Activated naive CD4-positive, alpha-beta T cell treated with anti-CD3 and anti-CD28 coated beads for 36 hours (primary cell): ENCODE measurements around the gene REM1. TPM values are rescaled to one million over a fixed set of nuclear protein-coding genes. Genes with fewer than 3 reads are reported as not detected.
"Not testable (repeated sequence)": the region's sequence is repeated elsewhere in the genome, so short reads cannot be mapped to it uniquely, and the experiment has no call there.

Source experiments
- CTCF ChIA-PET: fragments of 350-600 bp; sonication (Branson Sonifier 250); formaldehyde crosslinking; loops from one replicate; lab custom pipeline; 2021; ENCODE audit warnings: antibody characterized with exemption; lab: Charles Lee
- DNase-seq: peaks from one replicate; pipeline ENCODE4 v3.0.0-alpha.2; 2020
- H3K27ac Mint-ChIP-seq: one replicate; pipeline ENCODE4 v1.8.0; 2021; ENCODE audit warnings: mild to moderate bottlenecking, mixed read lengths
- H3K27me3 Mint-ChIP-seq: one replicate; pipeline ENCODE4 v1.8.0; 2021; ENCODE audit warnings: low read depth, mixed read lengths
- H3K36me3 Mint-ChIP-seq: one replicate; pipeline ENCODE4 v1.8.0; 2021; ENCODE audit warnings: low read depth, mixed read lengths
- H3K4me1 Mint-ChIP-seq: one replicate; pipeline ENCODE4 v1.8.0; 2021; ENCODE audit warnings: low read depth, mixed read lengths
- H3K4me3 Mint-ChIP-seq: one replicate; pipeline ENCODE4 v1.8.0; 2021; ENCODE audit warnings: mild to moderate bottlenecking, moderate library complexity, mixed read lengths
- H3K9me3 Mint-ChIP-seq: one replicate; pipeline ENCODE4 v1.8.0; 2021; ENCODE audit warnings: mixed read lengths
- intact Hi-C: fragments of 100-400 bp; cut with micrococcal nuclease; formaldehyde crosslinking; loops from one replicate; pipeline ENCODE4 v1.15.1; 2023
- total RNA-seq, 2 experiments: library from RNA; stranded (reverse); gene quantifications; one replicate each; pipeline ENCODE4 v1.2.3, GENCODE V29; 2021

Gene REM1
- total RNA-seq, 2 experiments from 2014 or later, result not detected

DNA sequence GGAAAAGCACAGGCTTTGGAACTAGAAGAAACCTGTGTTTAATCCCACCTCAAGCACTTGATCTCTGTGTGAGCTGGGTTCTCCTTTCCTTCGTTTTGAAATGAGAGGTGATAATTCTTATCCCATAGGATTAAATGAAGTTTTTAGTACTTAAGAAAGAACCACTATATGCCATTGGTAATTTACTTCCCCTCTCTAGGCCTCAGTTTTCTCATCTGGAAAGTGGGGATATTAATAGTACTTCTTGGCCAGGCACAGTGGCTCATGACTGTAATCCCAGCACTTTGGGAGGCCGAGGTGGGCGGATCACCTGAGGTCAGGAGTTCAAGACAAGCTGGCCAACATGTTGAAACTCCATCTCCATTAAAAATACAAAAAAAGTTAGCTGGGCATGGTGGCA, 14.1 kb downstream of the REM1 start:
- Mint-ChIP-seq H3K36me3 (no peaks in the 10 kb centered on the region), H3K27me3 (peaks cover 13% of the 10 kb centered on the region), H3K4me1 (peaks cover 12% of the 10 kb centered on the region), H3K27ac (no peak overlapping the region), H3K4me3 (no peak overlapping the region), H3K9me3 (no peaks in the 10 kb centered on the region)
- no peak for DNase-seq
- intact Hi-C loops, result no loop called here
- CTCF ChIA-PET, result interaction anchor here (7.2 kb wide), 1 partner anchor 13 kb away, joined by 60 read pairs; no protein-coding TSS in a partner anchor

DNA sequence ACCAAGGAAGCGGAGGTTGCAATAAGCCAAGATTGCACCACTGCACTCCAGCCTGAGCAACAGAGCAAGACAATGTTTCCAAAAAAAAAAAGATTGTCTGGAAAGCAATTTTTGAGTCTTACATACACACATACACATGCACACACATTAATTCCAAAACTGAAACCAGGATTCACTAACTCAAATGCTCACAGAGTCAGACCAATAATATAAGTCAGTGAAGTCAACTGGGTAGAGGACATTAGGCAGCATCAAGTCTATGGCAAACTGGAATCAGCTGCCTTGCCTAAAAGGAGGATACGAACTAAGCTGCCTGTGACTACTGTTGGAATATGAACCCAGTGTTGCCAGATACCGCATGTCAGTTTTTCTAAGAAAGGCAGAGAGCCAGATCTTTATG, 15.7 kb downstream of the REM1 start:
- H3K4me3 Mint-ChIP-seq, result no peak overlapping the region
- peaks cover 3% of the 10 kb centered on the region for H3K4me1 Mint-ChIP-seq
- no peak overlapping the region for H3K27ac Mint-ChIP-seq
- H3K9me3 Mint-ChIP-seq, result no peaks in the 10 kb centered on the region
- H3K36me3 Mint-ChIP-seq, result no peaks in the 10 kb centered on the region
- CTCF ChIA-PET, result interaction anchor here (0.6 to 7.2 kb wide), 5 partner anchors 12 to 137 kb away, joined by 3 to 60 read pairs (median 3); no protein-coding TSS in a partner anchor
- H3K27me3 Mint-ChIP-seq, result peaks cover 4% of the 10 kb centered on the region
- intact Hi-C loops, result no loop called here
- no peak for DNase-seq

DNA sequence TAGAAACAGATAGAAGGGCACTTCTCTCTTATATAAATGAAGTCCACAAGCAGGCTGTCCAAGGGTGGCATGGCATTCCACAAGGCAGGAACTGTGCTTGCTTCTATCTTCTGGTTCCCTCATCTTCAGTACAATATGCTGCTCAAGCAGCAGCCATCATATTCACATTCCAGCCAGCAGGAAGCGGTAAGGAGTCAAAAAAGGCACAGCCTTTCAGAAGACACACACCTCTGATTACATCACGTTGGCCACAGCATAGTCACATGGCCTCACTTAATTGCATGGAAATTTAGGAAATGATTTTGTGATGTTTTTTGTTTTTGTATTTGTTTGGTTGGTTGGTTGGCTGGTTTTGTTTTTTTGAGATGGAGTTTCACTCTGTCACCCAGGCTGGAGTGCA, 19.0 kb downstream of the REM1 start:
- H3K4me1 Mint-ChIP-seq, result no peaks in the 10 kb centered on the region
- CTCF ChIA-PET, result interaction anchor here (3.2 kb wide), 1 partner anchor 8 kb away, joined by 11 read pairs; no protein-coding TSS in a partner anchor
- H3K4me3 Mint-ChIP-seq, result no peak overlapping the region

DNA sequence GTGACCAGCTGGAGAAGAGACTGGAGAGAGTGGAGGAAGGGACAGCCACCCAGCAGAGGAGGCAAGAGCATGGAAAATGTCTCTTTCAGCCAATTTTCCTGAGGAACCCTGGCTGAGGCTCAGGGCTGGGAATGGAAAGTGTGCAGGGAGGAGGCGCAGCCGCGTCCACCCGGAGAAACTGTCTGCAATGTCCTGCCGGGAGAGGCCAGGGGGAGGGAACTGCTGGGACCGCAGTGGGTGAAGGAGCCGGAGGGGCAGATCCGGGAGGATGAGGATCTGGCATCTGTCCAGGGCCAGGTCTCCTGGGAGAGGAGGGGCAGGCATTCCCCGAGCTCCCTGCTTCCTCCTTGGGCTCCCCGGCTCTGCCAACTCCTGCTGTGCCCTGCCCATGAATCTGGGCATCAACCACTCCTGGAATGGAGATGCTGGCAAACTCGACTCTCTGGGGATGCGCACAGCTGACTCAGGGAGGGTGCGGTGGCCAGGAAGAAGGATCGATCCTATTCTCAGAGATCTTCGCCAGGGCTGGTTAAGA, 21.7 kb downstream of the REM1 start:
- CTCF ChIA-PET, result no interaction called here
- H3K27ac Mint-ChIP-seq, result no peak overlapping the region

More for the DNA sequence above, 19.0 kb downstream of the REM1 start:
- Mint-ChIP-seq H3K9me3 (no peaks in the 10 kb centered on the region), H3K27ac (no peak overlapping the region), H3K27me3 (peaks cover 4% of the 10 kb centered on the region), H3K36me3 (no peaks in the 10 kb centered on the region)
- DNase-seq, result no peak
- intact Hi-C loops, result no loop called here

DNA sequence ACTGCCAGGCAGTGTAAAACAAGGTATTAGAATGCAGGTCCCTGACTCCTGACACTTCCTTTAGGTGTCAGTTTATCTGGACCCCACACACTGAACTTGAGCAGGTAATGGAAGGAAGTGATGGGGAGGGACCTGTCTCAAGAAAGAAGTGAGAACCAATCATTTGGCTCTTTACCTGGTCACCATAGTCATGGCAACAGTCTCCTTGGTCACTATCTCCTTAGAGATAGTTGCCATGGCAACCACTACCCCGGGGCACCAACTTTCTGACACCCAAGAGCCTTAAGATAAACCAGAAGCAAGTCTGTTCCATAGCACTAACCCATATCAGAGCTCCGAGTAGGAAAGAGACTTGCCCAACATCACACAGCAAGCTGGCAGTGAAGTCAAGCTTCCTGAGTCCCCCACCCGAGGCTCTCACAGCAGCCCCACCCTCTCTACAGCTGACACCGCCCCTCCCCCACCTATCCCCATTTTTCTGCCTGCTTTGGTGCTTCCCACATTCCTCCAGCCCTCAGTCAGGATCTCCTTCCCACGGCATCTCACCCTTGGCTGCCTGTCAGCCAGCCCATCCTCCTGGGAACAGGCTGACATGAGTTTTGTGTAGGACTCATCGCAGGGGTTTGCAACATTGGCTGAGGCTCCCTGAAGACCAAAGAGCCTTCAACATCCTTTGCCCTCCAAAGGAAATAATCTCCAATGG, 22.9 kb downstream of the REM1 start:
- Mint-ChIP-seq H3K36me3 (no peaks in the 10 kb centered on the region), H3K27ac (no peak overlapping the region), H3K4me3 (no peak overlapping the region), H3K9me3 (no peaks in the 10 kb centered on the region), H3K27me3 (peaks cover 4% of the 10 kb centered on the region), H3K4me1 (no peaks in the 10 kb centered on the region)
- CTCF ChIA-PET, result no interaction called here
- no peak for DNase-seq
- intact Hi-C loops, result no loop called here

More for the DNA sequence above, 21.7 kb downstream of the REM1 start:
- H3K4me3 Mint-ChIP-seq, result no peak overlapping the region
- no peaks in the 10 kb centered on the region for H3K9me3 Mint-ChIP-seq
- no peaks in the 10 kb centered on the region for H3K36me3 Mint-ChIP-seq
- no peak for DNase-seq
- no peaks in the 10 kb centered on the region for H3K4me1 Mint-ChIP-seq
- H3K27me3 Mint-ChIP-seq, result peaks cover 4% of the 10 kb centered on the region
- intact Hi-C loops, result no loop called here

DNA sequence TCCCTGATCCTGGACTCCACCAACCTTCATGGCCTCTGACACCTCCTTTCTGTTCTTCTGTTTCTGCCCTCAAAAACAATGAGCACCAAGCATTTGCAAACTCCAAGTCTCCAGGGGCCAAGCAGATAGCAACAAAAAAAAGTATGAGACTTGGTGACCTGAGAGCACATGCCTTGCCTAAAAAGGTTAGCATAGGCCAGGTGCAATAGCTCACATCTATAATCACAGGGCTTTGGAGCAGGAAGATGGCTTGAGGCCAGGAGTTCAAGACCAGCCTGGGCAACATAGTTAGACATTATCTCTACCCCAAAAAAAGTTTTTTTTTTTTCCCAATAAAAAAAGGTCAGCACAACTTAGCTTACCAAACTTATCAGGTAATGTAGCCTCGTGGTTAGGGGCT, 25.4 kb downstream of the REM1 start:
- Mint-ChIP-seq H3K27ac (no peak overlapping the region), H3K4me3 (no peak overlapping the region), H3K36me3 (no peaks in the 10 kb centered on the region), H3K4me1 (peaks cover 3% of the 10 kb centered on the region), H3K27me3 (peaks cover 6% of the 10 kb centered on the region), H3K9me3 (no peaks in the 10 kb centered on the region)
- intact Hi-C loops, result no loop called here
- CTCF ChIA-PET, result interaction anchor here (4.4 to 5.7 kb wide), 2 partner anchors 12 to 41 kb away, joined by 60 to 132 read pairs; no protein-coding TSS in a partner anchor
- DNase-seq, result no peak

DNA sequence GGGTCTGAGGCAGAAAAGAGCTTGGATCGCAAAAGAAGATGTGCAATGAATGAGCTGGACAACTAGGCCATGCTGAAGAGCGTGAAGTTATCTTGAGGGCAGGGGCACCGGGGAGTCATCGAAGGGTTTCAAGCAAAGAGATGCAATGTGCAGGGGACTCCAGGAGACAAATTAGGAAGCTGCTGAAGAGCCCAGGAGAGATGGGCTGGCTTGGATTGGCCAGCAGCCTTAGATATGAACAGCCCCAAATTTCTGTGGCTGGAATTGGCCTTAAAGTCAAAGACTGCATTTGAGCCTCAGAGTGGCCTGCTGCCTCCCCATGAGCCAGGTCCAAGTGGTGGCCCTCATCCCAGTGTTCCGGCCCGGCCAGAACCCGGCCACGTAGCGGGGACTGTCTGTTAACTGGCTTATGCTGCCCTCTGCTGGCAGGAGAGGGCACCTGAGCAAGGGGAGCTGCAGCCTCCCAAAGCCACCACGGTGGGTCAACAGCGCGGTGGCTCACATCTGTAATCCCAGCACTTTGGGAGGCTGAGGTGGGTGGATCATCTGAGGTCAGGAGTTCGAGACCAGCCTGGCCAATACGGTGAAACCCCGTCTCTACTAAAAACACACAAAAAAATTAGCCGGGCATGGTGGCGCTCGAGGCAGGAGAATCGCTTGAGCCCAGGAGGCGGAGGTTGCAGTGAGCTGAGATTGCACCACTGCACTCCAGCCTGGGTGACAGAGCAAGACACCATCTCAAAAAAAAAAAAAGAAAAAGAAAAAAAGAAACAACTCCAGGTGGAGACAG, 28.0 kb downstream of the REM1 start:
- peak; percentile 84 for DNase-seq
- H3K27ac Mint-ChIP-seq, H3K4me1 Mint-ChIP-seq, H3K36me3 Mint-ChIP-seq, H3K9me3 Mint-ChIP-seq, H3K27me3 Mint-ChIP-seq, H3K4me3 Mint-ChIP-seq: not testable (repeated sequence)
- CTCF ChIA-PET, result interaction anchor here (0.5 to 5.7 kb wide), 35 partner anchors 9 to 1969 kb away, joined by 3 to 132 read pairs (median 4); partner anchors contain the start of genes DEFB123, DEFB124, ID1 and REM1
- intact Hi-C loops, result loop anchor here (1.0 to 2.0 kb wide), 2 partner anchors 43 to 190 kb away; no protein-coding TSS in a partner anchor

DNA sequence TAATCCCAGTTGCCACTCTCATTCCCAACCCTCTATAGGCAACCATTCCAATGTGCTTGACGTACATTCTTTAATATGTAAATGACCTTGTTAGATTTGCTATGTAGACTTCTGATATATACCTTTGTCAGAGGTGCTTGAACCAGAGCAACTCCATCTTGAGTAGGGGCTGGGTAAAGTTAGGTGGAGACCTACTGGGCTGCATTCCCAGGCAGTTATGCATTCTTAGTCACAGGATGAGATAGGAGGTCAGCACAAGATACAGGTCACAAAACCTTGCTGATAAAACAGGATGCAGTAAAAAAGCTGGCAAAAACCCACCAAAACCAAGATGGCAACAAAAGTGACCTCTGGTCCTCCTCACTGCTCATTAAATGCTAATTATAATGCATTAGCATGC, 30.8 kb downstream of the REM1 start:
- H3K27me3 Mint-ChIP-seq, result peaks cover 1% of the 10 kb centered on the region
- peaks cover 3% of the 10 kb centered on the region for H3K4me1 Mint-ChIP-seq
- no peaks in the 10 kb centered on the region for H3K36me3 Mint-ChIP-seq
- H3K27ac Mint-ChIP-seq, result no peak overlapping the region
- peaks cover 2% of the 10 kb centered on the region for H3K9me3 Mint-ChIP-seq
- no peak overlapping the region for H3K4me3 Mint-ChIP-seq
- DNase-seq, result no peak
- intact Hi-C loops, result no loop called here
- CTCF ChIA-PET, result no interaction called here

DNA sequence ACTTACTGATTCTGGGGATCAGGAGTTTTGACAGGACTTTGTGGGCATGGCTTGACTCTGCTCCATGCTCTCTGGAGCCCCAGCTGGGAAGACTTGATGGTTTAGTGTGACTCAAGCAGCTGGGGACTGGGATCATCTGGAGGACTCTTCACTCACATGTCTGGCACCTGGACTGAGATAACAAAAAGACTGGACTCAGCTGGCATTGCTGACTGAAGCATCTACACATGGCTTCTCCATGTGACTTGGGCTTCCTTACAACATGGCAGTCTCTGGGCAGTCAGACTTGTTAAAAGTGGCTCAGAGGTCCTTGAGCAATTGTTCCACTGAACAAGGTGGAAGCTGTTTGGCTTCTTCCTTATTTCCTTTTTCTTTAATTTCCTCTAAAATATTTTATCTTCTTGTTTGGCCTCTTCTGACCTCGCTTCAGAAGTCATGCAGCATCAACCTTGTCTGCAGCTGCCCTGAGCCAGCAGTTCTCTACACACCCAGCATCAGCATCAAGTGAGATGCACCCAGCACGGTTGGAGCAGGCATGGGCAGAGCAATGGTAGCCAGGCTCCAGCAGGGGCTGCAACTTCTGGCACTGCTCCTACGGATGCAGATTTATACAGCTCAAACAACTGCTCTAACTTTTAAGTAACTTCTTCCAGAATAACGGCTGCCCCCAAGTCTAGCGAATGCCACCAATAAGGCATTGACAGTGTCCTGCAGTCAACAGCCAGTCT, 33.6 kb downstream of the REM1 start:
- Mint-ChIP-seq H3K27ac (no peak overlapping the region), H3K27me3 (peaks cover 1% of the 10 kb centered on the region), H3K9me3 (peaks cover 2% of the 10 kb centered on the region), H3K4me1 (no peaks in the 10 kb centered on the region), H3K36me3 (no peaks in the 10 kb centered on the region), H3K4me3 (no peak overlapping the region)
- CTCF ChIA-PET, result interaction anchor here (1.0 to 3.0 kb wide), 2 partner anchors 48 to 128 kb away, joined by 3 to 16 read pairs; no protein-coding TSS in a partner anchor
- intact Hi-C loops, result no loop called here
- no peak for DNase-seq

DNA sequence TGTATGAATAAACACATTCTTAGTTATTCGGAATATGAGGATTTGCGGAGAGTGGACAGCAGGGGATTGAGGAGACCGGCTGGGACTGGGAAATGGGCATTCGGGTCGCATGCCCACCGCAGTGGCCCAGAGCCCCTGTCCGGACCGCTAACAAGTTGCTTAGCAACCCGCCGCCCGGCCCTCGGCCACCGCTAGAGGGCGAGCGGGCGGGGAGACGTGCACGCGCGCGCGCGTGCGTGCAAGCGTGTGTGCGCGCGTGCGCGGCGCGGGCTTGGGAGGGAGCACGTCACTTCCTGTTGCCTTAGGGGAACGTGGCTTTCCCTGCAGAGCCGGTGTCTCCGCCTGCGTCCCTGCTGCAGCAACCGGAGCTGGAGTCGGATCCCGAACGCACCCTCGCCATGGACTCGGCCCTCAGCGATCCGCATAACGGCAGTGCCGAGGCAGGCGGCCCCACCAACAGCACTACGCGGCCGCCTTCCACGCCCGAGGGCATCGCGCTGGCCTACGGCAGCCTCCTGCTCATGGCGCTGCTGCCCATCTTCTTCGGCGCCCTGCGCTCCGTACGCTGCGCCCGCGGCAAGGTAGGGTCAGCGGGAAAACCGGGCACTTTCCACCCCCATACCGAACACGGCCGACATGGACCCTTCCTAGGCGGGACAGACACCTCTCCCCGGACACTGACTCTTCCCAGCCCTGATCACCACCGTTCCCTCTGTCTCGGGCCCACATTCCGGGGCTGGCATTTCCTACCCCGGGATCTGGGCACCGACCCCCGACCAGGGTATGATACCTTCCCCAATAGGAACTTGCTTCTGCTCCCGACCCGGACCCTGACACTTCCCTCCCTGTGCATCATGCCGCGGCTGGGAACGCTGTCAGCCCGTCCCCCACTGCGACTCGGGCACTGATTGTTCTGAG, 39.3 kb downstream of the REM1 start, which contains the start of gene HM13:
Gene HM13 (plus strand): TSS at position 289 of the 918 bp plus-strand sequence. CDS start 110 bp downstream, at position 399.
- DNase-seq, result peak; percentile 89
- Mint-ChIP-seq H3K27me3 (no peaks in the 10 kb centered on the region), H3K36me3 (peaks cover 7% of the 10 kb centered on the region), H3K27ac (peak within 1 kb of the TSS; percentile 1), H3K4me3 (no peak within 1 kb of the TSS), H3K4me1 (peaks cover 9% of the 10 kb centered on the region), H3K9me3 (no peaks in the 10 kb centered on the region)
- intact Hi-C loops, result loop anchor here (1.0 to 5.0 kb wide), 6 partner anchors 33 to 208 kb away; partner anchors contain the start of genes BCL2L1 and ID1
- CTCF ChIA-PET, result interaction anchor here (0.6 to 4.2 kb wide), 7 partner anchors 12 to 98 kb away, joined by 3 to 26 read pairs (median 5); a partner anchor contains a TSS
